SK-N-SH treated with all-trans-retinoic acid at 6 μM for 48 hours (cell line): ENCODE measurements around the gene MACROD1.

Source experiments
- ATAC-seq: fragments of 200-7000 bp; cut with Tn5 transposase; 3 replicates; pipeline ENCODE4 v1.9.1; 2020; ENCODE audit warnings: mild to moderate bottlenecking, moderate library complexity
- ARNTL ChIP-seq: fragments of 450-650 bp; formaldehyde crosslinking; IDR thresholded peaks from 2 replicates; pipeline ENCODE4 v1.5.0; 2020; ENCODE audit warnings: low read depth, mild to moderate bottlenecking, moderate library complexity, borderline replicate concordance
- BACH2 ChIP-seq: fragments of 250-450 bp; sonication (Bioruptor Pico); IDR thresholded peaks from 2 replicates; pipeline ENCODE4 v1.9.0; 2021; ENCODE audit warnings: mild to moderate bottlenecking, borderline replicate concordance
- CREB5 ChIP-seq: fragments of 250-450 bp; sonication (Bioruptor Pico); IDR thresholded peaks from 2 replicates; pipeline ENCODE4 v1.5.1; 2020; ENCODE audit warnings: low read depth, mild to moderate bottlenecking, moderate library complexity
- CSDC2 ChIP-seq: fragments of 250-450 bp; sonication (Bioruptor Pico); IDR thresholded peaks from 2 replicates; pipeline ENCODE4 v1.5.0; 2020; ENCODE audit warnings: mild to moderate bottlenecking, moderate library complexity
- CSRNP3 ChIP-seq: fragments of 250-450 bp; sonication (Bioruptor Pico); IDR thresholded peaks from 2 replicates; pipeline ENCODE4 v1.5.1; 2021; ENCODE audit warnings: mild to moderate bottlenecking, moderate library complexity
- ESRRG ChIP-seq: fragments of 250-450 bp; sonication (Bioruptor Pico); IDR thresholded peaks from 2 replicates; pipeline ENCODE4 v1.6.1; 2021; ENCODE audit warnings: mild to moderate bottlenecking
- GLIS3 ChIP-seq: fragments of 250-450 bp; sonication (Bioruptor Pico); IDR thresholded peaks from 2 replicates; pipeline ENCODE4 v1.5.0; 2020; ENCODE audit warnings: mild to moderate bottlenecking, moderate library complexity
- ISL1 ChIP-seq: fragments of 250-450 bp; sonication (Bioruptor Pico); IDR thresholded peaks from 2 replicates; pipeline ENCODE4 v2.1.2; 2022; ENCODE audit warnings: mild to moderate bottlenecking, moderate library complexity
- OSR1 ChIP-seq: fragments of 250-450 bp; sonication (Bioruptor Pico); IDR thresholded peaks from 2 replicates; pipeline ENCODE4 v1.8.0; 2022; ENCODE audit warnings: moderate library complexity, mild to moderate bottlenecking, inconsistent platforms
- PATZ1 ChIP-seq: fragments of 250-450 bp; sonication (Bioruptor Pico); IDR thresholded peaks from 2 replicates; pipeline ENCODE4 v1.8.0; 2020; ENCODE audit warnings: mild to moderate bottlenecking, moderate library complexity, borderline replicate concordance
- RARB ChIP-seq: fragments of 250-450 bp; sonication (Bioruptor Pico); IDR thresholded peaks from 2 replicates; pipeline ENCODE4 v1.8.0; 2021; ENCODE audit warnings: mild to moderate bottlenecking, moderate library complexity
- SNAI2 ChIP-seq: fragments of 250-450 bp; sonication (Bioruptor Pico); IDR thresholded peaks from 2 replicates; pipeline ENCODE4 v1.5.0; 2020; ENCODE audit warnings: mild to moderate bottlenecking, moderate library complexity
- TSHZ2 ChIP-seq: fragments of 250-450 bp; sonication (Bioruptor Pico); IDR thresholded peaks from 2 replicates; pipeline ENCODE4 v1.5.0; 2020; ENCODE audit warnings: mild to moderate bottlenecking, moderate library complexity
- ZC3H10 ChIP-seq: fragments of 250-450 bp; sonication (Bioruptor Pico); IDR thresholded peaks from 2 replicates; pipeline ENCODE4 v1.5.1; 2021; ENCODE audit warnings: mild to moderate bottlenecking, moderate library complexity
- ZFP3 ChIP-seq: fragments of 250-450 bp; sonication (Bioruptor Pico); IDR thresholded peaks from 2 replicates; pipeline ENCODE4 v1.5.0; 2020; ENCODE audit warnings: mild to moderate bottlenecking, moderate library complexity
- ZFP30 ChIP-seq: fragments of 450-650 bp; formaldehyde crosslinking; IDR thresholded peaks from 2 replicates; pipeline ENCODE4 v1.5.0; 2022; ENCODE audit warnings: mild to moderate bottlenecking, moderate library complexity
- ZNF70 ChIP-seq: fragments of 450-650 bp; formaldehyde crosslinking; IDR thresholded peaks from 2 replicates; pipeline ENCODE4 v1.5.0; 2020; ENCODE audit warnings: mild to moderate bottlenecking, moderate library complexity
- ZNF8 ChIP-seq: fragments of 450-650 bp; formaldehyde crosslinking; IDR thresholded peaks from 2 replicates; pipeline ENCODE4 v1.5.0; 2020; ENCODE audit warnings: mild to moderate bottlenecking, moderate library complexity

MACROD1 gene

GRCh38 chr11:64144587-64145472 is 21.1 kb downstream of the MACROD1 start:
- ATAC-seq, result no peak; the same call in 2 of the 3 replicates
- no peak for TF ChIP-seq ISL1 (CRISPR knock-in tag)
- TF ChIP-seq CREB5 (CRISPR knock-in tag), result no peak
- no peak for TF ChIP-seq TSHZ2 (CRISPR knock-in tag)
- no peak for TF ChIP-seq CSRNP3 (CRISPR knock-in tag)
- TF ChIP-seq ZNF70, result no peak
- no peak for TF ChIP-seq ARNTL (CRISPR knock-in tag)
- no peak for TF ChIP-seq SNAI2 (CRISPR knock-in tag)
- no peak for TF ChIP-seq ZFP30 (CRISPR knock-in tag)
- no peak for TF ChIP-seq ZFP3 (CRISPR knock-in tag)
- TF ChIP-seq ZNF8, result no peak

- TF ChIP-seq CSDC2 (no peak), OSR1 (CRISPR knock-in tag) (no peak), ZNF8 (no peak), SNAI2 (CRISPR knock-in tag) (no peak), BACH2 (no peak), ESRRG (no peak), ARNTL (CRISPR knock-in tag) (no peak), ZFP30 (CRISPR knock-in tag) (no peak), PATZ1 (CRISPR knock-in tag) (no peak), CREB5 (CRISPR knock-in tag) (no peak), RARB (no peak), TSHZ2 (CRISPR knock-in tag) (no peak), ZNF70 (no peak), ZFP3 (CRISPR knock-in tag) (no peak), ZC3H10 (CRISPR knock-in tag) (no peak), GLIS3 (no peak), CSRNP3 (CRISPR knock-in tag) (no peak)
- ATAC-seq, result no peak
Observed at GRCh38 chr11:64141081-64141783, 24.7 kb downstream of the MACROD1 start.
